RWPE1 (cell line): ENCODE results near the gene EIF4A2.
A peak's percentile ranks its signal among the peaks of the same experiment; 100 is the strongest.
"Not testable (repeated sequence)": the region's sequence is repeated elsewhere in the genome, so short reads cannot be mapped to it uniquely, and the experiment has no call there.

Source experiments
- CTCF ChIA-PET: fragments of 350-600 bp; sonication (Branson Sonifier 250); formaldehyde crosslinking; extraction: SDS; loops from one replicate; lab custom pipeline; 2021; lab: Yijun Ruan, JAX
- POLR2A ChIA-PET: fragments of 400-600 bp; formaldehyde crosslinking; extraction: SDS; loops from one replicate; lab custom pipeline; 2020; ENCODE audit warnings: antibody characterized with exemption; ENCODE audit not compliant: low non-redundant PET; lab: Yijun Ruan, JAX
- DNase-seq: peaks from one replicate; pipeline ENCODE4 v3.0.0; 2012; ENCODE audit warnings: low spot score
- H3K27ac ChIP-seq: fragments of 450-650 bp; 2 replicates; pipeline ENCODE4 v1.5.1; 2017
- TF ChIP-seq, protein P1 (sequence below): fragments of 450-650 bp; conservative IDR thresholded peaks from 2 replicates; pipeline ENCODE4 v1.5.1; 2017; ENCODE audit warnings: low read depth, mild to moderate bottlenecking

Gene EIF4A2

GRCh38 chr3:186815435-186815834 is 32.1 kb downstream of the EIF4A2 start:
- TF ChIP-seq, protein P1, sequence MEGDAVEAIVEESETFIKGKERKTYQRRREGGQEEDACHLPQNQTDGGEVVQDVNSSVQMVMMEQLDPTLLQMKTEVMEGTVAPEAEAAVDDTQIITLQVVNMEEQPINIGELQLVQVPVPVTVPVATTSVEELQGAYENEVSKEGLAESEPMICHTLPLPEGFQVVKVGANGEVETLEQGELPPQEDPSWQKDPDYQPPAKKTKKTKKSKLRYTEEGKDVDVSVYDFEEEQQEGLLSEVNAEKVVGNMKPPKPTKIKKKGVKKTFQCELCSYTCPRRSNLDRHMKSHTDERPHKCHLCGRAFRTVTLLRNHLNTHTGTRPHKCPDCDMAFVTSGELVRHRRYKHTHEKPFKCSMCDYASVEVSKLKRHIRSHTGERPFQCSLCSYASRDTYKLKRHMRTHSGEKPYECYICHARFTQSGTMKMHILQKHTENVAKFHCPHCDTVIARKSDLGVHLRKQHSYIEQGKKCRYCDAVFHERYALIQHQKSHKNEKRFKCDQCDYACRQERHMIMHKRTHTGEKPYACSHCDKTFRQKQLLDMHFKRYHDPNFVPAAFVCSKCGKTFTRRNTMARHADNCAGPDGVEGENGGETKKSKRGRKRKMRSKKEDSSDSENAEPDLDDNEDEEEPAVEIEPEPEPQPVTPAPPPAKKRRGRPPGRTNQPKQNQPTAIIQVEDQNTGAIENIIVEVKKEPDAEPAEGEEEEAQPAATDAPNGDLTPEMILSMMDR, result no peak
- no peak overlapping the region for H3K27ac ChIP-seq
- POLR2A ChIA-PET, result no interaction called here
- DNase-seq, result no peak
- CTCF ChIA-PET, result interaction anchor here (0.7 kb wide), 1 partner anchor 259 kb away, joined by 4 read pairs; no protein-coding TSS in a partner anchor

GRCh38 chr3:186818516-186818915 is 35.1 kb downstream of the EIF4A2 start:
- no peak for DNase-seq
- no peak overlapping the region for H3K27ac ChIP-seq
- ChIA-PET POLR2A (no interaction called here), CTCF (interaction anchor here (3.0 kb wide), 1 partner anchor 202 kb away, joined by 14 read pairs; no protein-coding TSS in a partner anchor)
- TF ChIP-seq, protein P1, result no peak

DNA sequence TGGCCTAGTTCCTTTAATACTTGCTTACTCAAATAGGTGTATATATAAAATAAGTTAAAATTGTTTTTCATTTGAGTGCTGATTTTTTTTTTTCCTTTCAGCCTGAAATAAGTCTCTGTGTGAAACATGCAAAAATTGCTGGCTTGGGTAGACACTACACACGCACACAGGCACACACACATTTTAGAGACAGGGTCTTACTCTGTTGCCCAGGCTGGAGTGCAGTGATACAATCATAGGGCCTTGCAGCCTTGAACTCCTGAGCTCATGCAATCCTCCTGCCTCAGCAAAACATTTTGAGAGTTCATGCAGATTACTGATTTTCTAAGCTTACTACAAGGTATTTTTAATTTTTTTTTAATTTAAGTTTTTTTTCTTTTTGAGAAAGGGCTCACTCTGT is 35.6 kb downstream of the EIF4A2 start:
- TF ChIP-seq, protein P1, result no peak
- H3K27ac ChIP-seq, result no peak overlapping the region
- no peak for DNase-seq
- ChIA-PET CTCF (interaction anchor here (0.6 to 3.0 kb wide), 2 partner anchors 202 to 1499 kb away, joined by 3 to 14 read pairs; no protein-coding TSS in a partner anchor), POLR2A (no interaction called here)

DNA sequence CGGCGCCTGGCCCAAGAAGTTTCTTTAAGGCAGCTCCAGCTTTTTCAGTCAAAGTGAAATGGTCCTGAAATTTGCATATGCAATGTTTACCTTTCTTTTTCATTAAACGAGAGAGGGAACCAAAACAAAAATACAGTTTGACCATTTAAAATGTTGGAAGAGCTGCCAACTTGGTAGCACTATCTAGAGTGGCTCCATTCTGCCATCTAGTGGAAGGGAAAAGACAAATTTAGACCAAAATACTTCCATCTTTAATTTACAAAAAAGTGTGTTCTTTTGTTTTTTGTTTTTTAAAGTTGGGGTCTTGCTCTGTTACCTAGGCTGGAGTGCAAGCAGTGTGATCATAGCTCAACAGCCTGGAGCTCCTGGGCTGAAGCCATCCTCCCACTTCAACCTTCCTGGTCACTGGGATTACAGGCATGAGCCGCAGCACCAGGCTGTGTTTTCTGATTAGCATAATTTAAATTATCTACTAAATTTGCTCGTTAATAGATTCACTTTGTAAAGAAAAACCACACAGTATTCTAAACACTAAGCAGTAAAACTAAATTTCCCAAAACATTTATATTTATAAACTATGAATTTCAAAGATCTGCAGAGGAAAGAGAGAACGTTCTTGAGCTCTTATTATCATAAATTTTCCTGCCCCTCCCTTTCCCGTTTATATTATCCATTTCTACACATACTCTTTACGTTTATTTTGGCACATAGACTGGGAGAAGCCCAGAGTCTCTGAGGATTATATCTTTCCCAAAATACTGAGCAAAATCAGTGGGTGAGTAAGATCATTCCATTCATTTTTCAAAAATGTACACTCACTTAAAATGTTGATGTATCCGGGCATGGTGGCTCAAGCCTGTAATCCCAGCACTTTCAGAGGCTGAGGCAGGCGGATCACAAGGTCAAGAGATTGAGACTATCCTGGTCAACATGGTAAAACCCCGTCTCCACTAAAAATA is 38.3 kb downstream of the EIF4A2 start:
- DNase-seq, result no peak
- H3K27ac ChIP-seq, result no peak overlapping the region
- CTCF ChIA-PET, result interaction anchor here (0.5 to 1.5 kb wide), 17 partner anchors 13 to 1415 kb away, joined by 3 to 17 read pairs (median 4); partner anchors contain the start of gene ST6GAL1
- POLR2A ChIA-PET, result no interaction called here
- TF ChIP-seq, protein P1, result peak; percentile 75

- POLR2A ChIA-PET, H3K27ac ChIP-seq, DNase-seq: not testable (repeated sequence)
- CTCF ChIA-PET, result interaction anchor here (0.6 to 1.5 kb wide), 9 partner anchors 18 to 207 kb away, joined by 3 to 17 read pairs (median 4); partner anchors contain the start of gene ST6GAL1
These were observed 39.0 kb downstream of the EIF4A2 start for GRCh38 chr3:186822388-186822759.

- CTCF ChIA-PET, result no interaction called here
- no peak overlapping the region for H3K27ac ChIP-seq
- DNase-seq, result no peak
- TF ChIP-seq, protein P1, result no peak
- POLR2A ChIA-PET, result no interaction called here
These were observed 40.0 kb downstream of the EIF4A2 start for GRCh38 chr3:186823386-186823785.
